Measurements from ENCODE around the gene DCBLD1.

GRCh38 chr6:117509021-117509420, 26.5 kb downstream of the DCBLD1 start:
- TF ChIP-seq CTCF (IDR thresholded peaks at IDR 0.05; ENCODE audit: low read depth, low read length, missing input control) (no peak), ZBTB33 (IDR thresholded peaks at IDR 0.05) (no peak), TAF1 (conservative IDR thresholded peaks at IDR 0.05) (no peak), JUND (IDR thresholded peaks at IDR 0.05) (no peak), RAD21 (IDR thresholded peaks at IDR 0.05) (no peak), REST (IDR thresholded peaks at IDR 0.05) (no peak), EGR1 (IDR thresholded peaks at IDR 0.05; ENCODE audit: low read depth in 2 of 2) (no peak)

Data from liver (tissue), 3 donors.